Measurements from ENCODE around the gene IL9. TPM values are rescaled to one million over a fixed set of nuclear protein-coding genes. Genes with fewer than 3 reads are reported as not detected.

The IL9 gene
- total and polyA plus RNA-seq, 9 donors: not detected

DNA sequence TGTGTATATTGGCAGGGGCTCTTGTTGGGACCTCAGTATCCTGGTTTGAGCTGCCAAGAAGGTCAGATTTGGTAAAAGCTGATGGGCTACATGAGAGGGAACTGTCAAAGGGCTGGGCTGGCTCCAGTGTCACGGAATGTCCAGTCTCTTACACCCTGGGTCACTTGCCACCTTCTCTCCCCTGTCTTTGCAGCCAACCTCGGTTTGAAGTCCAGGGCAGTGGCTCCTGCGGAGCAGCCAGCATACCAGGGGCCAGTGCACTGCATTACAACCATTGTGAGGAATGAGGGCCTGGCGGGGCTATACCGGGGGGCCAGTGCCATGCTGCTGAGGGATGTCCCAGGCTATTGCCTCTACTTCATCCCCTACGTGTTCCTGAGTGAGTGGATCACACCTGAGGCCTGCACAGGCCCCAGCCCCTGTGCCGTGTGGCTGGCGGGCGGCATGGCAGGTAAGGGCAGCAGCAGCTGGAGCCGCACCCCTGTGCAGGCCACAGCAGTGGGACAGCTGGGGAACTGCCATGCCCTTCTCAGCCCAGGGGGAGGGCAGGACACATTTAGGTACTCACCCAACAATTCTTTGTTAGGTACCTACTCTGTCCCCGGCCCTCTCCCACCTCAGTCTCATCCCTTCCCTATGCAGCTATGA is 24.2 kb downstream of the IL9 start:
- Histone ChIP-seq H3K27ac (ENCODE audit: low read length) (no peak overlapping the region), H3K4me3 (ENCODE audit: low read length) (no peak overlapping the region), H3K9me3 (replicated peaks; ENCODE audit: control insufficient read depth, low read depth, low read length) (no peaks in the 10 kb centered on the region), H3K4me1 (ENCODE audit: control insufficient read depth, insufficient read depth, low read length) (no peaks in the 10 kb centered on the region), H3K27me3 (ENCODE audit: control insufficient read depth, insufficient read depth, low read length) (no peaks in the 10 kb centered on the region), H3K36me3 (ENCODE audit: control insufficient read depth, insufficient read depth, low read length) (no peaks in the 10 kb centered on the region)
- 74% methylated on average over 7 of the region's 11 CpGs for WGBS (ENCODE audit: insufficient coverage)
- DNase-seq: no peak

DNA sequence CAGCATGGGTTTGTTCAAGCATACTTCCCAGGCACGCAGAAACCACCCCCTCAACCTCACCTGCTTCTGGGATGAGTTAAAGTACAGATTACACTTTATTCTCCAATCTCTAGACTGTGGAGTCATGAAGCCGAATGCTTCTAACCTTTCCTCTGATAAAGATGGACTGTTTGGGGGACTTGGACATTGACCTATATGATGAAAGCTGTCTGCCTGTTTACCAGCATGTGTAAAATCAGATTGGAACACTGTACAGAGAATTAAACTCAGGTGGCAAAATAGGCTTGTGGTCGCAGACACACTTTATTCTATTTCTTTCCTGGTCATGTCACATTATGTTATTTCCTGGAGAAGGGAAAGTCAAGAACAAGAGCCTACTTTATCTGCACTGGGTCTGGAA is 25.7 kb downstream of the IL9 start:
- no peaks in the 10 kb centered on the region for H3K36me3 ChIP-seq (ENCODE audit: control insufficient read depth, insufficient read depth, low read length)
- H3K9me3 ChIP-seq (replicated peaks; ENCODE audit: control insufficient read depth, low read depth, low read length): no peaks in the 10 kb centered on the region
- H3K4me3 ChIP-seq (ENCODE audit: low read length): no peak overlapping the region
- no peak overlapping the region for H3K27ac ChIP-seq (ENCODE audit: low read length)
- H3K27me3 ChIP-seq (ENCODE audit: control insufficient read depth, insufficient read depth, low read length): no peaks in the 10 kb centered on the region
- H3K4me1 ChIP-seq (ENCODE audit: control insufficient read depth, insufficient read depth, low read length): peaks cover 3% of the 10 kb centered on the region
- no CpG with 5 or more reads among the region's 3 CpGs for WGBS (ENCODE audit: insufficient coverage)
- no peak for DNase-seq

DNA sequence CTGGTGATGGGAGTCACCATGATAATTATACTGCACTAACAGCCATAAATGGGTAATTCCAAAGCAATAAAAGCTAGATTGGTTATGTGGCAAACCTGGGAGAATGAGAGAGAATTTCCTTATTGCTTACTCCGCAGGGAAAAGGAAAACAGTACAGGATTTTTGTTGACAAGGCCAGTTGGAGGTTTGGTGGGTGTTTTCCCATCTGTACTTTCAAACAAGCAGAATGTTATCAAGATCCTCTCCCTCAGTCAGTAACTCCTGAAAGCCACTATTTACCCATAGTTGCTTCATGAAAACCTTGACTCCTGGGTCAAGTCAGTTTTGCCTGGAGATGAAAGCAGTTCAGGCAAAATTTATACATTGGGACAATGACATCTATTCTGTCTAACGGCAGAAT is 26.4 kb downstream of the IL9 start:
- Histone ChIP-seq H3K27ac (ENCODE audit: low read length) (no peak overlapping the region), H3K9me3 (replicated peaks; ENCODE audit: control insufficient read depth, low read depth, low read length) (no peaks in the 10 kb centered on the region), H3K4me3 (ENCODE audit: low read length) (no peak overlapping the region), H3K36me3 (ENCODE audit: control insufficient read depth, insufficient read depth, low read length) (no peaks in the 10 kb centered on the region), H3K27me3 (ENCODE audit: control insufficient read depth, insufficient read depth, low read length) (no peaks in the 10 kb centered on the region), H3K4me1 (ENCODE audit: control insufficient read depth, insufficient read depth, low read length) (peaks cover 3% of the 10 kb centered on the region)
- no peak for DNase-seq
- 83% methylated on average over 1 of the region's 2 CpGs for WGBS (ENCODE audit: insufficient coverage)

DNA sequence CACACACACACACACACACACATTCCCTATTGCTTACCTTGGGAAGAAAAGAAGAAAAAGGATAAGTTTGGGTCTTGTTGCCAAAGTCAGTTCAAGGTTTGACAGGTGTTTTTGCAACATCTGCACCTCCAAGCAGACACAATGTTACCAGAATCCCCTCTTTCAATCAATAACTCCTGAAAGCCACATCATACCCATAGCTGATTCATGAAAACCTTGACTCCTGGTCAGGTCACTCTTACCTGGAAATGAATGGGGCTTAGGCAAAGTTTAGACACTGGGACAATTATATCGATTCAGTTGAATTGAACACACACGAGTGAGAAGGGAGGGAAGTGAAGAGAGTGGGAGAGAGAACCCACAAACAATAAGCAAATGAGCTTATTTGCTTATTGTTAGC is 27.0 kb downstream of the IL9 start:
- no CpG with 5 or more reads among the region's 2 CpGs for WGBS (ENCODE audit: insufficient coverage)
- no peaks in the 10 kb centered on the region for H3K27me3 ChIP-seq (ENCODE audit: control insufficient read depth, insufficient read depth, low read length)
- peaks cover 3% of the 10 kb centered on the region for H3K4me1 ChIP-seq (ENCODE audit: control insufficient read depth, insufficient read depth, low read length)
- H3K4me3 ChIP-seq (ENCODE audit: low read length): no peak overlapping the region
- no peak for DNase-seq
- H3K27ac ChIP-seq (ENCODE audit: low read length): no peak overlapping the region
- no peaks in the 10 kb centered on the region for H3K36me3 ChIP-seq (ENCODE audit: control insufficient read depth, insufficient read depth, low read length)
- H3K9me3 ChIP-seq (replicated peaks; ENCODE audit: control insufficient read depth, low read depth, low read length): no peaks in the 10 kb centered on the region

DNA sequence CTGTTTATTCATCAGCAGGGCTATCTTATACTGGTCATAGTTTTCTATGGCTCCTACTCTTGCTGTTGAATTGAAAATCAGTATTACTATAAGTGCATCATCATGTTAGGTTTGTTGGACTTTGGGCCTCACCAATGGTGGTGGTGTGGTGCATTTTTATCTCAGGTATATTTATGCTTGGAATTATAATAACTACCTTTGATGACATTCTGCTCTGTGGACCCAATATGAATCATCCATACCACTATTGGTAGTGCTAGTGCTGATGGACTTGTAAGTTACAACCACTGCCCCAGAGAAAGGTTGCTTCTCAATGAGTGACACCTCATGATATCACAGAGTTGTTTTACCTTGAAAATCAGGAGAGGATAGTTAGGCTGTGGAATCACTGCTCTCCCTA is 28.0 kb downstream of the IL9 start:
- no peak for DNase-seq
- H3K27ac ChIP-seq (ENCODE audit: low read length): no peak overlapping the region
- no peak overlapping the region for H3K4me3 ChIP-seq (ENCODE audit: low read length)
- H3K36me3 ChIP-seq (ENCODE audit: control insufficient read depth, insufficient read depth, low read length): no peaks in the 10 kb centered on the region
- no peaks in the 10 kb centered on the region for H3K9me3 ChIP-seq (replicated peaks; ENCODE audit: control insufficient read depth, low read depth, low read length)
- H3K4me1 ChIP-seq (ENCODE audit: control insufficient read depth, insufficient read depth, low read length): peaks cover 3% of the 10 kb centered on the region
- H3K27me3 ChIP-seq (ENCODE audit: control insufficient read depth, insufficient read depth, low read length): no peaks in the 10 kb centered on the region

DNA sequence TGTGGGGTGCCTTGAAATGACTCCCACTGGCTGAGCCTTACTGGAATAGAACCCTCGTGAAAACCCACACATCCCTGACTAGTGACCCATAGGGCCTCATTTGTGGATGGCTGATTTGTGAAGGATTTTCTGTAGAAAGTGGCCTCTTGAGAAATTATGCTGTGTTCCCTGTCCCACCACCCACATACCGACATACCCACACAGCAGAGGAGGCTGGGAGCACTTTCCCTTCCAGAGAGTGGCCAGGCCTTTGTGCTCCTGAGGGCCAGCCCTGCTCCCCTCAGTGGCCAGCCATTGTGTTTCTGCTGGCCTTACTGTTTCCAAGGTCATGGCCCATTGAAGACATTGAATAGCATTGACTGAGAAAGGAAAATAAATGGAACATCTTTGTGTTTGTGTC is 29.6 kb downstream of the IL9 start:
- Histone ChIP-seq H3K4me1 (ENCODE audit: control insufficient read depth, insufficient read depth, low read length) (peaks cover 3% of the 10 kb centered on the region), H3K27ac (ENCODE audit: low read length) (no peak overlapping the region), H3K9me3 (replicated peaks; ENCODE audit: control insufficient read depth, low read depth, low read length) (no peaks in the 10 kb centered on the region), H3K27me3 (ENCODE audit: control insufficient read depth, insufficient read depth, low read length) (no peaks in the 10 kb centered on the region), H3K36me3 (ENCODE audit: control insufficient read depth, insufficient read depth, low read length) (no peaks in the 10 kb centered on the region), H3K4me3 (ENCODE audit: low read length) (no peak overlapping the region)
- WGBS (ENCODE audit: insufficient coverage): no CpG with 5 or more reads among the region's 2 CpGs
- DNase-seq: no peak

DNA sequence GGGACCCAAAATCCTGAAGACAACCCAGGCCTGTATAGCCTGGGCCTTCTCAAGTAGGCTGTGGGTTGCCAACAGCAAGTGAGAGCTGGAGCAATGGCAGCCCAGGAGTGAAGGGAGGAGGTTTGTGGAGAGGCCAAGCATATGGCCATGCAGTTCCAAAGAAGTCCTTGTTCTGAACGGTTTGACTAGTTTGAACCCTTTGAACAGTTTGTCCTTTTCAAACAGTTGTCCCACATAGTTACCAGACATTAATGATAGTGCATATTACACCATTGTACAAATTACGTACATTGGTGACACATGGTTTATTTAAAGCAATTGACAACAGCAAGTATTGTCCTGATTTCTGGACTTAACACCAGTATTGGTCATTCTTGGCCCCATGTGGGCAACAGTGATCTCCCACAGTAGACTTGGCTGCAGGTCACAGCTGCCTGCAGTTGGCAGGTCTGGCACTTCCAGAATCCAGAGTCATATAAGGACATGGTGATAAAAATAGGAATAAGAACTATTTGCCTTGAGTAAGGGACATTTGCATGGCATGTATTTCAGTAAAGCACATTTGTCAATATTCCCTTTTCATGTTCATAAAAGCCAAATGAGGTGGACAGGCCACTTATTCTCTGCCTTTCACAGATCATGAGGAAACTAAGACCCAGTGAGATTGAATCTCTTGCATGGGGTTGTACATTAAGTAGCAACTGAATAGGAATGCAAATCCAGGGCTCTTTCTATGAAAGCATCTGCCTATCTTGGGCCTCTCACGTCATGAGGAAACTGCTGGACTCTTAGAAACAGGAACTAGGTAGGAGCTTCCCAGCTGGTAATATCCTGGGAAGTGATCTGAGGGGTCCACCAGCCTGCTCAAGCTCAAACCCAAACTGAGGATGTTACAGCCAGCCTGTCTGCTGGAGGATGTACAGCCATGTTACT is 30.9 kb downstream of the IL9 start:
- no peaks in the 10 kb centered on the region for H3K27me3 ChIP-seq (ENCODE audit: control insufficient read depth, insufficient read depth, low read length)
- no peak for DNase-seq
- no CpG with 5 or more reads among the region's 3 CpGs for WGBS (ENCODE audit: insufficient coverage)
- no peak overlapping the region for H3K27ac ChIP-seq (ENCODE audit: low read length)
- H3K36me3 ChIP-seq (ENCODE audit: control insufficient read depth, insufficient read depth, low read length): no peaks in the 10 kb centered on the region
- no peaks in the 10 kb centered on the region for H3K9me3 ChIP-seq (replicated peaks; ENCODE audit: control insufficient read depth, low read depth, low read length)
- peaks cover 3% of the 10 kb centered on the region for H3K4me1 ChIP-seq (ENCODE audit: control insufficient read depth, insufficient read depth, low read length)
- H3K4me3 ChIP-seq (ENCODE audit: low read length): no peak overlapping the region

DNA sequence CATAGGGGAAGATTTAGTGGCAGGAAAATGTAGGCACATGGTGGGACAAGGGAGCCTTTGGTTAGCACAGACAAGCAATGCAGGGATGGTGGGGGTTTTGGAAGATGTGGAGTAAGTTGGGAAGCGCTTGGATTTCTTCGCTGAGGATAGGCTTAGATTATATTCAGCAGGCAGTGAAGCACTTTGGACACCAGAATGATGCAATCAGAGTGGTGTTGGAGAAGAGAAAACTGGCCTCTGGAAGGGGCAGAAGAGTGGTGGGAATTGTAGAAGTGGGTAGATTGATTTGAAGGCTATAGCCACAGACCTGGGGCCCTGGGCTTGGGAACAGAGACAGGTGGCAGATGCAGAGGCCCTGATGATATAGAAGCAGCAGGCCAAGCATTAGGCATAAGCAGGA is 32.9 kb downstream of the IL9 start:
- no peak overlapping the region for H3K27ac ChIP-seq (ENCODE audit: low read length)
- WGBS (ENCODE audit: insufficient coverage): 100% methylated on average over 2 of the region's 2 CpGs

DNA sequence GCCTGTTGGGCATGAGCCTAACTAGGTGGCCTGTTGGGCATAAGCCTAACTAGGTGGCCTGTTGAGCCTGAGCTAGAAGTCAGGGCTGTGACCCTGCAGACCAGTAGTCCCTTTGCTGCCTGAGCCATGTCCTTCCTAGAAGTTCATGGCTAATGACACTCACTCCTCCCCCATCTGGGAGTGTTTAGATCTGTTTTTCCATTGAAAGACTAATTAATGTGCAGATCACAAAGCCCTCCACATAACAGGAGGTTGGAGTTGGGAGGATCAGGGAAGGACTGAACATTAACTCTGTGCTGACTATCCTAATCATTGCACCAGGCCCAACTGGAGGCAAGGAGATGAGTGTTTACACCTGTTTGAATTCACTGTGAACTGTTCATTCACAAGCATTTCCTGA is 33.6 kb downstream of the IL9 start:
- Histone ChIP-seq H3K4me1 (ENCODE audit: control insufficient read depth, insufficient read depth, low read length) (peaks cover 3% of the 10 kb centered on the region), H3K27ac (ENCODE audit: low read length) (no peak overlapping the region), H3K36me3 (ENCODE audit: control insufficient read depth, insufficient read depth, low read length) (no peaks in the 10 kb centered on the region), H3K27me3 (ENCODE audit: control insufficient read depth, insufficient read depth, low read length) (peaks cover 5% of the 10 kb centered on the region), H3K4me3 (ENCODE audit: low read length) (no peak overlapping the region), H3K9me3 (replicated peaks; ENCODE audit: control insufficient read depth, low read depth, low read length) (no peaks in the 10 kb centered on the region)
- no peak for DNase-seq

More for the DNA sequence above, 32.9 kb downstream of the IL9 start:
- Histone ChIP-seq H3K9me3 (replicated peaks; ENCODE audit: control insufficient read depth, low read depth, low read length) (no peaks in the 10 kb centered on the region), H3K4me1 (ENCODE audit: control insufficient read depth, insufficient read depth, low read length) (peaks cover 3% of the 10 kb centered on the region), H3K36me3 (ENCODE audit: control insufficient read depth, insufficient read depth, low read length) (no peaks in the 10 kb centered on the region), H3K27me3 (ENCODE audit: control insufficient read depth, insufficient read depth, low read length) (peaks cover 3% of the 10 kb centered on the region), H3K4me3 (ENCODE audit: low read length) (no peak overlapping the region)
- no peak for DNase-seq

DNA sequence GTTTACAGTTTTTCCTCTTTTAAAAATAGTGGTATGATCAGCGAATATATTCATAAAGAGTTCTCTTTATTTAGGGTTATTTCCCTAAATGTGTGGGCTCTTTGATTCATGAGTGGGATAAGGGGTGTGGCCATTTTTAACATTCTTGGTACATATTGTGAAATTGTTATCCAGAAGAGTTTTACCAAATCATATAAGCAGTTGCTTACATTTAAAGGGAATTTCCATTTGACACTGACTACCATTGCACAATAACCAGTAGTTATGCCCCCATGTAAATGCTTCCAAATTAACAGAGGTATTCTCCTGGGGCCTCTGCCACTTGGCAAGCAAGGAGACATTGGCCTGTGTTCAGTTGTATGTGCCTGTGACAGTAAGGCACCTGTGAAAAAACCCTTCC is 34.0 kb downstream of the IL9 start:
- no peaks in the 10 kb centered on the region for H3K9me3 ChIP-seq (replicated peaks; ENCODE audit: control insufficient read depth, low read depth, low read length)
- no peak overlapping the region for H3K4me3 ChIP-seq (ENCODE audit: low read length)
- WGBS (ENCODE audit: insufficient coverage): no CpG with 5 or more reads among the region's 1 CpG
- peaks cover 3% of the 10 kb centered on the region for H3K4me1 ChIP-seq (ENCODE audit: control insufficient read depth, insufficient read depth, low read length)
- no peak for DNase-seq
- H3K36me3 ChIP-seq (ENCODE audit: control insufficient read depth, insufficient read depth, low read length): no peaks in the 10 kb centered on the region
- H3K27me3 ChIP-seq (ENCODE audit: control insufficient read depth, insufficient read depth, low read length): peaks cover 5% of the 10 kb centered on the region
- H3K27ac ChIP-seq (ENCODE audit: low read length): no peak overlapping the region

Data from muscle of leg (tissue), 11 donors.